ENCODE measurements around the gene DRG2.

Gene DRG2

GRCh38 chr17:18144261-18144660 is 56.5 kb downstream of the DRG2 start:
- H3K9me3 ChIP-seq (ENCODE audit: insufficient read depth, low read length, severe bottlenecking): no peaks in the 10 kb centered on the region
- H4K20me1 ChIP-seq (ENCODE audit: insufficient read depth, low read length): 0 out of 2 replicates have a peak, but pooled peaks cover 4% of the 10 kb centered on the region
- H3K27me3 ChIP-seq (ENCODE audit: insufficient read depth, low read length, poor library complexity): no peaks in the 10 kb centered on the region
- H3K36me3 ChIP-seq (ENCODE audit: insufficient read depth, low read length): no peaks in the 10 kb centered on the region
- H3K27ac ChIP-seq (ENCODE audit: low read length): no peak overlapping the region
- no peak overlapping the region for H3K4me2 ChIP-seq (ENCODE audit: insufficient read depth, low read length)
- ATAC-seq (ENCODE audit: insufficient read depth, low read depth) (no peak), DNase-seq (no peak)
- no peak overlapping the region for H3K9ac ChIP-seq (ENCODE audit: low read depth, low read length)
- TF ChIP-seq EZH2 (IDR thresholded peaks at IDR 0.05; ENCODE audit: borderline replicate concordance, low read depth, low read length, severe bottlenecking) (no peak), CTCF (IDR thresholded peaks at IDR 0.05; ENCODE audit: borderline replicate concordance, extremely low read depth, low read length, poor library complexity, severe bottlenecking) (no peak)
- no peak overlapping the region for H3K4me3 ChIP-seq (ENCODE audit: low read depth in 1 of 2, low read length in 2 of 2)
- H3K4me1 ChIP-seq (ENCODE audit: insufficient read depth, low read length): no peaks in the 10 kb centered on the region
- H3K79me2 ChIP-seq (ENCODE audit: insufficient read depth, low read length): no peaks in the 10 kb centered on the region
- no peak overlapping the region for H2AFZ ChIP-seq (ENCODE audit: low read depth, low read length)

GRCh38 chr17:18144855-18145254 is 57.1 kb downstream of the DRG2 start:
- no peak for ATAC-seq (ENCODE audit: insufficient read depth, low read depth)
- no peak overlapping the region for H3K27ac ChIP-seq (ENCODE audit: low read length)
- H4K20me1 ChIP-seq (ENCODE audit: insufficient read depth, low read length): 0 out of 2 replicates have a peak, but pooled peaks cover 4% of the 10 kb centered on the region
- no peaks in the 10 kb centered on the region for H3K4me1 ChIP-seq (ENCODE audit: insufficient read depth, low read length)
- TF ChIP-seq EZH2 (IDR thresholded peaks at IDR 0.05; ENCODE audit: borderline replicate concordance, low read depth, low read length, severe bottlenecking) (no peak), CTCF (IDR thresholded peaks at IDR 0.05; ENCODE audit: borderline replicate concordance, extremely low read depth, low read length, poor library complexity, severe bottlenecking) (no peak)
- no peak overlapping the region for H3K4me2 ChIP-seq (ENCODE audit: insufficient read depth, low read length)
- no peak for DNase-seq
- no peak overlapping the region for H2AFZ ChIP-seq (ENCODE audit: low read depth, low read length)
- H3K27me3 ChIP-seq (ENCODE audit: insufficient read depth, low read length, poor library complexity): no peaks in the 10 kb centered on the region
- no peaks in the 10 kb centered on the region for H3K9me3 ChIP-seq (ENCODE audit: insufficient read depth, low read length, severe bottlenecking)
- no peak overlapping the region for H3K4me3 ChIP-seq (ENCODE audit: low read depth in 1 of 2, low read length in 2 of 2)
- no peaks in the 10 kb centered on the region for H3K36me3 ChIP-seq (ENCODE audit: insufficient read depth, low read length)
- no peaks in the 10 kb centered on the region for H3K79me2 ChIP-seq (ENCODE audit: insufficient read depth, low read length)
- H3K9ac ChIP-seq (ENCODE audit: low read depth, low read length): no peak overlapping the region

DNA sequence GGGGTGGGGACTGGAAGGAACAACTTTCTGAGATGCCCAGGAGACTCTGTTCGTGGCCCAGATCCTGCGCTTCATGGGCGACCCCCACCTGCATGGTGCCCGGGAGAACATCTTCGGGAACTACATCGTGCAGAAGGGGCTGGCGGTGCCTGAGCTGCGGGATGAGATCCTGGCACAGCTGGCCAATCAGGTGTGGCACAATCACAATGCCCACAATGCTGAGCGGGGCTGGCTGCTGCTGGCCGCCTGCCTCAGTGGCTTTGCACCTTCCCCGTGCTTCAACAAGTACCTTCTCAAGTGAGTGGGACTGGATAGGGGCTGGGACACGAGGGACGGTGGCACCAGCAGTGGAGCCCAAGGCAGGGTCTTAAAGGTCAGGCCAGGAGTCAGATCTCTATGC is 58.1 kb downstream of the DRG2 start:
- no peak for ATAC-seq (ENCODE audit: insufficient read depth, low read depth)
- H3K4me2 ChIP-seq (ENCODE audit: insufficient read depth, low read length): no peak overlapping the region
- H3K36me3 ChIP-seq (ENCODE audit: insufficient read depth, low read length): no peaks in the 10 kb centered on the region
- no peak overlapping the region for H2AFZ ChIP-seq (ENCODE audit: low read depth, low read length)
- H3K4me1 ChIP-seq (ENCODE audit: insufficient read depth, low read length): no peaks in the 10 kb centered on the region
- H3K79me2 ChIP-seq (ENCODE audit: insufficient read depth, low read length): no peaks in the 10 kb centered on the region
- H3K4me3 ChIP-seq (ENCODE audit: low read depth in 1 of 2, low read length in 2 of 2): no peak overlapping the region
- H3K27me3 ChIP-seq (ENCODE audit: insufficient read depth, low read length, poor library complexity): peaks cover 4% of the 10 kb centered on the region
- no peak overlapping the region for H3K27ac ChIP-seq (ENCODE audit: low read length)
- TF ChIP-seq EZH2 (IDR thresholded peaks at IDR 0.05; ENCODE audit: borderline replicate concordance, low read depth, low read length, severe bottlenecking): no peak
- no peak for TF ChIP-seq CTCF (IDR thresholded peaks at IDR 0.05; ENCODE audit: borderline replicate concordance, extremely low read depth, low read length, poor library complexity, severe bottlenecking)
- H3K9me3 ChIP-seq (ENCODE audit: insufficient read depth, low read length, severe bottlenecking): no peaks in the 10 kb centered on the region
- peaks cover 4% of the 10 kb centered on the region; the same call in 1 of the 2 replicates for H4K20me1 ChIP-seq (ENCODE audit: insufficient read depth, low read length)
- no peak overlapping the region for H3K9ac ChIP-seq (ENCODE audit: low read depth, low read length)
- DNase-seq: no peak

- ATAC-seq (ENCODE audit: insufficient read depth, low read depth) (no peak), DNase-seq (no peak)
- TF ChIP-seq CTCF (IDR thresholded peaks at IDR 0.05; ENCODE audit: borderline replicate concordance, extremely low read depth, low read length, poor library complexity, severe bottlenecking) (no peak), EZH2 (IDR thresholded peaks at IDR 0.05; ENCODE audit: borderline replicate concordance, low read depth, low read length, severe bottlenecking) (no peak)
- Histone ChIP-seq H3K36me3 (ENCODE audit: insufficient read depth, low read length) (no peaks in the 10 kb centered on the region), H3K4me3 (ENCODE audit: low read depth in 1 of 2, low read length in 2 of 2) (no peak overlapping the region), H3K4me1 (ENCODE audit: insufficient read depth, low read length) (no peaks in the 10 kb centered on the region), H3K9ac (ENCODE audit: low read depth, low read length) (no peak overlapping the region), H3K4me2 (ENCODE audit: insufficient read depth, low read length) (no peak overlapping the region), H3K79me2 (ENCODE audit: insufficient read depth, low read length) (no peaks in the 10 kb centered on the region), H4K20me1 (ENCODE audit: insufficient read depth, low read length) (peaks cover 4% of the 10 kb centered on the region; the same call in 1 of the 2 replicates), H2AFZ (ENCODE audit: low read depth, low read length) (no peak overlapping the region), H3K9me3 (ENCODE audit: insufficient read depth, low read length, severe bottlenecking) (no peaks in the 10 kb centered on the region), H3K27me3 (ENCODE audit: insufficient read depth, low read length, poor library complexity) (peaks cover 4% of the 10 kb centered on the region), H3K27ac (ENCODE audit: low read length) (no peak overlapping the region)
Observed at GRCh38 chr17:18146259-18146658, 58.5 kb downstream of the DRG2 start.
